ENCODE measurements around the gene NOS1AP.

GRCh38 chr1:162145966-162146696 lies 76.6 kb downstream of the NOS1AP start:
- TF ChIP-seq POLR2A (IDR thresholded peaks at IDR 0.05; ENCODE audit: low read depth): no peak
- no peak for TF ChIP-seq CTCF (IDR thresholded peaks at IDR 0.05)
- TF ChIP-seq EP300 (IDR thresholded peaks at IDR 0.05): no peak

Data from esophagus muscularis mucosa (tissue), 4 donors.